SJSA1 (cell line): Measurements from ENCODE around the gene EXO1. TPM values are rescaled to one million over a fixed set of nuclear protein-coding genes. Genes with fewer than 3 reads are reported as not detected.

Experiments used
- DNase-seq, 2 experiments: peaks; one replicate each; pipeline ENCODE4 v3.0.0-alpha.2; 2015 to 2020; ENCODE audit warnings: low spot score in 2 of 2, low read depth in 1 of 2
- H3K27ac ChIP-seq: fragments of 250-450 bp; sonication (Bioruptor Pico); 2 replicates; pipeline ENCODE4 v1.5.1; 2020; ENCODE audit warnings: mild to moderate bottlenecking, moderate library complexity
- H3K27me3 ChIP-seq: fragments of 250-450 bp; sonication (Bioruptor Pico); replicated peaks from 2 replicates; pipeline ENCODE4 v1.5.1; 2020; ENCODE audit warnings: mild to moderate bottlenecking, moderate library complexity
- H3K36me3 ChIP-seq: fragments of 250-450 bp; sonication (Bioruptor Pico); 2 replicates; pipeline ENCODE4 v1.5.1; 2020; ENCODE audit warnings: mild to moderate bottlenecking
- H3K4me1 ChIP-seq: fragments of 250-450 bp; sonication (Bioruptor Pico); replicated peaks from 2 replicates; pipeline ENCODE4 v1.6.1; 2021; ENCODE audit warnings: mild to moderate bottlenecking
- H3K4me3 ChIP-seq: fragments of 250-450 bp; sonication (Bioruptor Pico); 2 replicates; pipeline ENCODE4 v1.5.1; 2020; ENCODE audit warnings: mild to moderate bottlenecking
- H3K9me3 ChIP-seq: fragments of 250-450 bp; sonication (Bioruptor Pico); replicated peaks from 2 replicates; pipeline ENCODE4 v1.5.1; 2020; ENCODE audit warnings: mild to moderate bottlenecking
- total RNA-seq: library from RNA; depleted of rRNA; stranded (reverse); fragments of >200 nt; shearing (Covaris generic); gene quantifications from 2 replicates; pipeline ENCODE4 v1.2.3, GENCODE V29; 2014

Gene EXO1
- total RNA-seq, 1 experiment from 2014 or later: 42.9 TPM

- no peak for DNase-seq
- Histone ChIP-seq H3K4me1 (no peaks in the 10 kb centered on the region), H3K9me3 (no peaks in the 10 kb centered on the region), H3K27me3 (no peaks in the 10 kb centered on the region), H3K27ac (no peak overlapping the region), H3K4me3 (no peak overlapping the region), H3K36me3 (peaks cover 40% of the 10 kb centered on the region)
These were observed 33.4 kb downstream of the EXO1 start for GRCh38 chr1:241881440-241881839.

GRCh38 chr1:241883159-241883558 is 35.2 kb downstream of the EXO1 start:
- Histone ChIP-seq H3K36me3 (peaks cover 28% of the 10 kb centered on the region), H3K9me3 (no peaks in the 10 kb centered on the region)
- DNase-seq: no peak

DNA sequence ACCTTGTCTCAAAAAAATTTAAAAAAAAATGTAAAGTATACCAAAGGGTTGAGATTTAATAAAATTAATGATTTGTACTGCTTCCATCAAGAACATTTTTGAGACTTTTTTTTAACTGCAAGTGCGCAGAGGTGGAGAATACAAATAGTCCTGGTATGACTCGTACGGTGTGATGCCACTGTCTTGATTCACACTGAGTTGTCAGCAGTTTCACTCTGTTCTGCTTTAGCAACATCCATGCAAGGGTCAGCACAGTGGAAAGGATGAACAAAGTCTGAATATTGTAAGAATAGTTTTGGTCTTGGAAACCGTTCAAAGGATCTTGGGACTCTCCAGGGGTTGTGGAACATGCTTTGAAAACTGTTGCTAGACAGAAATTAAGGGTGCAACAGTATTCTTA is 40.2 kb downstream of the EXO1 start:
- Histone ChIP-seq H3K4me1 (no peaks in the 10 kb centered on the region), H3K27me3 (no peaks in the 10 kb centered on the region), H3K9me3 (no peaks in the 10 kb centered on the region), H3K36me3 (peaks cover 22% of the 10 kb centered on the region), H3K4me3 (no peak overlapping the region), H3K27ac (no peak overlapping the region)
- DNase-seq: no peak

More at GRCh38 chr1:241883159-241883558, 35.2 kb downstream of the EXO1 start:
- Histone ChIP-seq H3K27ac (no peak overlapping the region), H3K4me3 (no peak overlapping the region), H3K27me3 (no peaks in the 10 kb centered on the region), H3K4me1 (no peaks in the 10 kb centered on the region)

DNA sequence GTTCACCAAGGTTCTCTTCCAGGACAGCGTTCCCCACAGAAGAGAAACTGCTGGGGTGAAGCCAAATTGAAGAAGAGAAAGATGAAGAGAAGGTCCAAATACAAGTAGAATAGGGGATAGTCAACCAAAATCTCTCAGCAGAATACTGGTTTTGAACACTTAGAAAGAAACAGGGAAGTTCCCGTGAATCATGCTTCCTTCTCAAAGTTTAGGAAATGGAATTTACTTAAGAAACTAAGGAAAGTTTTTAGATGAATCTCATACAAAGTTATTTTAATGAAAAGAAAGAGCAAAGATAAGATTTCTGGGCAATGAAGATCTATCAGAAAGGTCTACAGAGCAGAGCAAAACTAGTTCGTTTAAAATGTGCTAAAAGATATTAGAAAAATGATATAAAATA is 43.3 kb downstream of the EXO1 start:
- Histone ChIP-seq H3K27me3 (no peaks in the 10 kb centered on the region), H3K27ac (no peak overlapping the region), H3K4me3 (no peak overlapping the region), H3K36me3 (peaks cover 14% of the 10 kb centered on the region), H3K4me1 (no peaks in the 10 kb centered on the region), H3K9me3 (no peaks in the 10 kb centered on the region)
- no peak for DNase-seq

GRCh38 chr1:241894016-241894415 is 46.0 kb downstream of the EXO1 start:
- no peak overlapping the region for H3K4me3 ChIP-seq
- no peaks in the 10 kb centered on the region for H3K27me3 ChIP-seq
- no peaks in the 10 kb centered on the region for H3K4me1 ChIP-seq

GRCh38 chr1:241895013-241895412 is 47.0 kb downstream of the EXO1 start:
- H3K36me3 ChIP-seq: peaks cover 9% of the 10 kb centered on the region; the same call in 1 of the 2 replicates
- H3K27ac ChIP-seq: no peak overlapping the region
- DNase-seq: no peak
- no peaks in the 10 kb centered on the region for H3K9me3 ChIP-seq
- H3K4me1 ChIP-seq: no peaks in the 10 kb centered on the region
- no peak overlapping the region for H3K4me3 ChIP-seq
- no peaks in the 10 kb centered on the region for H3K27me3 ChIP-seq

More at GRCh38 chr1:241894016-241894415, 46.0 kb downstream of the EXO1 start:
- DNase-seq: no peak
- Histone ChIP-seq H3K27ac (no peak overlapping the region), H3K36me3 (peaks cover 13% of the 10 kb centered on the region), H3K9me3 (no peaks in the 10 kb centered on the region)

DNA sequence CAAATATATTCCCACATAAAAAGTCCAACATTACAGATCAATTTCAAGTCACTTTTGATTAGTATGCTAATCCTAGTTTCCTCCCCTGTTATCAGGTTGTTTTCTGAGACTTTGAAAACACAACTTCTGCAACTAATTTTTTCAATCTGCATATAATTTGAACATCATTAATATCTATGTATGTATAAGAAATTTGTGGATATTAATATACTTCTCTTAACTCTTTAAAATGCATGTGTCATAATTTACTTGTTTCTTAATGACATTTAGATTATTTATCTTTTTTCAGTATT is 48.6 kb downstream of the EXO1 start:
- Histone ChIP-seq H3K4me3 (no peak overlapping the region), H3K9me3 (no peaks in the 10 kb centered on the region), H3K27me3 (no peaks in the 10 kb centered on the region), H3K4me1 (no peaks in the 10 kb centered on the region), H3K27ac (no peak overlapping the region), H3K36me3 (no peaks in the 10 kb centered on the region; the same call in 1 of the 2 replicates)
- no peak for DNase-seq

GRCh38 chr1:241899210-241899609 is 51.2 kb downstream of the EXO1 start:
- Histone ChIP-seq H3K4me3 (no peak overlapping the region), H3K9me3 (no peaks in the 10 kb centered on the region), H3K27ac (no peak overlapping the region), H3K4me1 (no peaks in the 10 kb centered on the region), H3K36me3 (no peaks in the 10 kb centered on the region), H3K27me3 (no peaks in the 10 kb centered on the region)
- no peak for DNase-seq

GRCh38 chr1:241900381-241900780 is 52.4 kb downstream of the EXO1 start:
- H3K27me3 ChIP-seq: no peaks in the 10 kb centered on the region
- DNase-seq: no peak
- H3K9me3 ChIP-seq: no peaks in the 10 kb centered on the region

DNA sequence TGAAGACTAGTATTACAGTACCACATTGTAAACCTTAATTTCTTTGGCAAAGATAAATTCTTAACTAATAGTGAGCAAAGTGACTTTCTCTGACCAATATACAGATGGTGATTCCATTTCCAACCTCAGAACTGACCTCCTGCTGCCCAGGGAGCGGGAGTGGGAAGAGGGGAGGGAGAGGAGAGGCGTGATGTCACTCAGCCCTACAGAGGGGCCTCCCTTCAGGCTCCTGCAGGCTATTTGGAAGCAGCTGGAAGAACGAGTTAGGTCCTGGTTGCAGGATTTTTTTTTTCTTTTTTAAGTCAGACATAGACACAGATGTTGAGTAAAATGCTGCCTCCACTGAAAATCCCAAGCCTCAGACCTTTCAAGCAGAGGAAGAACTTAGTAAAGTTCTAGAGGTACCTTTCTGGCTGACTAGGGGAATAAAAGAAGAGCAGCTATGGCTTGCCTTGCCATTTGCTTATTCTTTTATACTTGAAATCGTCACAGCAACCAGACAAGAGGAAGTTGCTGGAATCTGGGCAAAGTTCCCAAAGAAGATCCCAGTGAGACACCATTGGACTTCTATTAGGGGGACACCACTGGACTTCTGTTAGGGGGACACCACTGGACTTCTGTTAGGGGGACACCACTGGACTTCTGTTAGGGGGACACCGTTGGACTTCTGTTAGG is 54.5 kb downstream of the EXO1 start:
- no peaks in the 10 kb centered on the region for H3K9me3 ChIP-seq
- no peaks in the 10 kb centered on the region for H3K36me3 ChIP-seq
- H3K4me3 ChIP-seq: no peak overlapping the region
- no peak for DNase-seq
- H3K27ac ChIP-seq: no peak overlapping the region
- H3K27me3 ChIP-seq: no peaks in the 10 kb centered on the region
- no peaks in the 10 kb centered on the region for H3K4me1 ChIP-seq

More at GRCh38 chr1:241900381-241900780, 52.4 kb downstream of the EXO1 start:
- Histone ChIP-seq H3K36me3 (no peaks in the 10 kb centered on the region), H3K4me3 (no peak overlapping the region), H3K4me1 (no peaks in the 10 kb centered on the region), H3K27ac (no peak overlapping the region)

GRCh38 chr1:241916196-241916595 is 68.2 kb downstream of the EXO1 start:
- DNase-seq: no peak
- H3K4me3 ChIP-seq: no peak overlapping the region
- no peaks in the 10 kb centered on the region for H3K27me3 ChIP-seq
- no peaks in the 10 kb centered on the region for H3K36me3 ChIP-seq
- no peak overlapping the region for H3K27ac ChIP-seq
- H3K4me1 ChIP-seq: no peaks in the 10 kb centered on the region
- no peaks in the 10 kb centered on the region for H3K9me3 ChIP-seq

DNA sequence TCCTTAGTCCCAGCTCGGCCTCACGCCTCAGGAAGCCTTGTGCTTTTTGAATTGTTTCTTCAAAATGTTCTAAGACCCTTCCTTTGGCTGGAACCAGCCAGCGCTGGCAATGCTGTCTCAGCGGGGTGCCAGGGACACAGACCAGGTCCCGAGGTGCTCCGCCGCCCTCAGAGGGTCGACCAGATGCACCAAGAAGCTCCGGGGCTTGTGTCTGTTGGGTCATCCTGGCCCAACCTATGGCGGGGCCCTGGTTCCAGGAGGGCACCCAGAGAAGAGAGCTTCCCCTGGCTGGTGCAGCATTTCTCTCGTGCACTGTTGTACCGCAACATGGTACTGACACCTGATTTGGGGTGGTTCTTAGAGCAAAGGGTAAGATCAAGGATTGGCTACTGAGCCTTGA is 69.5 kb downstream of the EXO1 start:
- Histone ChIP-seq H3K27ac (no peak overlapping the region), H3K9me3 (no peaks in the 10 kb centered on the region), H3K4me1 (no peaks in the 10 kb centered on the region), H3K4me3 (no peak overlapping the region), H3K27me3 (no peaks in the 10 kb centered on the region), H3K36me3 (no peaks in the 10 kb centered on the region)
- DNase-seq: no peak

GRCh38 chr1:241918879-241919278 is 70.9 kb downstream of the EXO1 start:
- Histone ChIP-seq H3K4me3 (no peak overlapping the region), H3K36me3 (no peaks in the 10 kb centered on the region), H3K27ac (no peak overlapping the region), H3K27me3 (no peaks in the 10 kb centered on the region), H3K4me1 (no peaks in the 10 kb centered on the region), H3K9me3 (no peaks in the 10 kb centered on the region)
- no peak for DNase-seq

DNA sequence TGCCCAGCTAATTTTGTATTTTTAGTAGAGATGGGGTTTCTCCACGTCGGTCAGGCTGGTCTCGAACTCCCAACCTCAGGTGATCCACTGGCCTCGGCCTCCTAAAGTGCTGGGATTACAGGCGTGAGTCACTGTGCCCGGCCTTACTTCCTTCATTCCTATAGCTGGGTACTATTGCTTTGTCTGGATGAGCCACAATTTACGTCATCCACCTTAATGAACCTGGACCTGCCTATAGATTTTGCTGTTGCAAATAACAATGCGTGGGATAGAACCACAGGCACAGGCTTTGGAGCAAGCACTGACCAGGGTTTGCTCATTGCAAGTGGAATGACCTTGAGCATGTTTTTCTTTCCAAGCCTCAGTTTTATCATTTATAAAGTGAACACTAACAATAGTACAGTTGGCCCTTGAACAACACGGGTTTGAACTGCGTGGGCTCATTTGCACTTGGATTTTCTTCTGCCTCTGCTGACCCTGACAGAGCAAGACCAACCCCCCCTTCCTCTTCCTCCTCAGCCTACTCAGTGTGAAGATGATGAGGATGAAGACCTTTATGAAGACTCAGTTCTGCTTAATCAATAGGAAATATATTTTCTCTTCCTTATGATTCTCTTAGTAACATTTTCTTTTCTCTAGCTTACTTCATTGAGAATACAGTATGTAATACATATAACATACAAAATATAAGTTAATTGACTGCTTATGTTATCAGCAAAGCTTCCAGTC is 76.2 kb downstream of the EXO1 start:
- Histone ChIP-seq H3K27ac (no peak overlapping the region), H3K36me3 (no peaks in the 10 kb centered on the region), H3K9me3 (no peaks in the 10 kb centered on the region), H3K4me1 (no peaks in the 10 kb centered on the region), H3K4me3 (no peak overlapping the region), H3K27me3 (no peaks in the 10 kb centered on the region)
- no peak for DNase-seq
